PFSK-1 (cell line): ENCODE data around the gene TCERG1.

Source experiments
- SIN3A ChIP-seq: IDR thresholded peaks from 2 replicates; pipeline ENCODE4 v1.6.1; 2012; ENCODE audit warnings: mild to moderate bottlenecking, low read length, moderate library complexity, borderline replicate concordance; ENCODE audit not compliant: insufficient read depth
- TAF1 ChIP-seq: IDR thresholded peaks from 2 replicates; pipeline ENCODE4 v1.6.1; 2012; ENCODE audit warnings: low read length, control low read depth, borderline replicate concordance; ENCODE audit not compliant: insufficient read depth

- no peak for TF ChIP-seq SIN3A
- TF ChIP-seq TAF1 = no peak
Observed at GRCh38 chr5:146448783-146449519, 1.8 kb downstream of the TCERG1 start.
